Common myeloid progenitor, CD34-positive (primary cell): ENCODE results near the gene PKD1L1.
"Not testable (repeated sequence)": the region's sequence is repeated elsewhere in the genome, so short reads cannot be mapped to it uniquely, and the experiment has no call there.

Experiments used
- CTCF ChIA-PET: fragments of 350-600 bp; sonication (Branson Sonifier 250); formaldehyde crosslinking; loops from one replicate; lab custom pipeline; 2021; ENCODE audit warnings: antibody characterized with exemption; lab: Charles Lee
- POLR2A ChIA-PET: fragments of 350-600 bp; sonication (Branson Sonifier 250); formaldehyde crosslinking; loops from one replicate; lab custom pipeline; 2021; ENCODE audit warnings: antibody characterized with exemption; lab: Charles Lee
- DNase-seq, 3 donors: peaks; one replicate each; pipeline versions ENCODE4 v3.0.0 to v3.0.0-alpha.2; 2013
- H3K27ac ChIP-seq, 2 experiments: 1 replicate in 1 of 2; 2 replicates in 1 of 2; pipeline ENCODE4 v1.7.0; 2013; ENCODE audit warnings: inconsistent platforms in 2 of 2, low read length in 2 of 2, mild to moderate bottlenecking in 2 of 2, low read depth in 1 of 2, moderate library complexity in 1 of 2; ENCODE audit not compliant: severe bottlenecking in 2 of 2, insufficient read depth in 1 of 2, poor library complexity in 1 of 2
- H3K27me3 ChIP-seq, 5 experiments: replicated peaks in 2 of 5; 1 replicate in 3 of 5; 2 replicates in 2 of 5; pipeline versions ENCODE4 v1.6.1 to v1.7.0; 2013; ENCODE audit warnings: low read length in 4 of 5, mild to moderate bottlenecking in 2 of 5, moderate library complexity in 2 of 5, inconsistent platforms in 1 of 5; ENCODE audit not compliant: insufficient read depth in 5 of 5, control insufficient read depth in 4 of 5
- H3K36me3 ChIP-seq, 4 experiments: 1 replicate in 2 of 4; 2 replicates in 2 of 4; pipeline versions ENCODE4 v1.6.1 to v1.7.0; 2013; ENCODE audit warnings: low read length in 3 of 4, control low read depth in 1 of 4, mild to moderate bottlenecking in 1 of 4; ENCODE audit not compliant: control insufficient read depth in 4 of 4, insufficient read depth in 4 of 4
- H3K4me1 ChIP-seq, 4 experiments: 1 replicate in 3 of 4; 2 replicates in 1 of 4; pipeline versions ENCODE4 v1.6.1 to v1.7.1; 2013; ENCODE audit warnings: low read length in 3 of 4, mild to moderate bottlenecking in 3 of 4, control low read depth in 1 of 4, inconsistent platforms in 1 of 4, moderate library complexity in 1 of 4; ENCODE audit not compliant: control insufficient read depth in 4 of 4, insufficient read depth in 4 of 4; ENCODE audit errors: control extremely low read depth in 1 of 4
- H3K4me3 ChIP-seq, 7 experiments: 1 replicate in 4 of 7; 2 replicates in 3 of 7; pipeline versions ENCODE4 v1.5.1 to v1.7.0; 2013; ENCODE audit warnings: mild to moderate bottlenecking in 7 of 7, low read length in 6 of 7, moderate library complexity in 6 of 7, inconsistent platforms in 2 of 7, low read depth in 2 of 7, control low read depth in 1 of 7; ENCODE audit not compliant: insufficient read depth in 4 of 7, control insufficient read depth in 1 of 7; ENCODE audit errors: extremely low read depth in 1 of 7
- H3K9me3 ChIP-seq, 5 experiments: 1 replicate in 4 of 5; 2 replicates in 1 of 5; pipeline versions ENCODE4 v1.6.1 to v1.7.1; 2013; ENCODE audit warnings: low read length in 4 of 5, mild to moderate bottlenecking in 2 of 5, inconsistent platforms in 1 of 5, low read depth in 1 of 5, moderate library complexity in 1 of 5; ENCODE audit not compliant: control insufficient read depth in 4 of 5, insufficient read depth in 2 of 5; ENCODE audit errors: control extremely low read depth in 1 of 5
- WGBS: methylation state at CpG from one replicate; pipeline ENCODE4 v1.1.5; 2013; ENCODE audit not compliant: insufficient coverage; 5-methylcytosine and 5-hydroxymethylcytosine counted together

Gene PKD1L1

GRCh38 chr7:47943676-47944474 is 4.4 kb downstream of the PKD1L1 start:
- Histone ChIP-seq H3K27ac (no peak overlapping the region), H3K9me3 (no peaks in the 10 kb centered on the region), H3K4me1 (no peaks in the 10 kb centered on the region), H3K4me3 (no peak overlapping the region), H3K27me3 (no peaks in the 10 kb centered on the region), H3K36me3 (no peaks in the 10 kb centered on the region)
- ChIA-PET CTCF (interaction anchor here (0.7 to 10.2 kb wide), 23 partner anchors 9 to 678 kb away, joined by 3 to 116 read pairs (median 5); no protein-coding TSS in a partner anchor), POLR2A (no interaction called here)
- no peak for DNase-seq
- 90% methylated on average over 6 of the region's 8 CpGs for WGBS

DNA sequence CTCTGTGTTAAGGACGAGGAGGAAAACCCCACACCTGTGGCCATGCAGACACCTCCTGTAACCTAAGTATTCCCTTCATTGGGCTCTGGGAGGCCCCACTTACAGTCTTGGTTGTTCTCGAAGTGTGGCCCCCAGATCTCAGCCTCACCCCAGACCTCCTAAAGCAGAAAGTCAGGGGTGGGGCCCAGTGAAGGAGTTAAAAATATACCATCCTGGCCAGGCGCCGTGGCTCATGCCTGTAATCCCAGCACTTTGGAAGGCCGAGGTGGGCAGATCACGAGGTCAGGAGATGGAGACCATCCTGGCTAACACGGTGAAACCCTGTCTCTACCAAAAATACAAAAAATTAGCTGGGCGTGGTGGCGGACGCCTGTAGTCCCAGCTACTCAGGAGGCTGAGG is 5.6 kb downstream of the PKD1L1 start:
- H3K27me3 ChIP-seq, H3K4me1 ChIP-seq, H3K4me3 ChIP-seq, DNase-seq, POLR2A ChIA-PET, H3K9me3 ChIP-seq, H3K27ac ChIP-seq, H3K36me3 ChIP-seq: not testable (repeated sequence)
- CTCF ChIA-PET = interaction anchor here (1.7 to 10.2 kb wide), 2 partner anchors 164 to 547 kb away, joined by 3 to 116 read pairs; no protein-coding TSS in a partner anchor
- WGBS = 98% methylated on average over 6 of the region's 10 CpGs

DNA sequence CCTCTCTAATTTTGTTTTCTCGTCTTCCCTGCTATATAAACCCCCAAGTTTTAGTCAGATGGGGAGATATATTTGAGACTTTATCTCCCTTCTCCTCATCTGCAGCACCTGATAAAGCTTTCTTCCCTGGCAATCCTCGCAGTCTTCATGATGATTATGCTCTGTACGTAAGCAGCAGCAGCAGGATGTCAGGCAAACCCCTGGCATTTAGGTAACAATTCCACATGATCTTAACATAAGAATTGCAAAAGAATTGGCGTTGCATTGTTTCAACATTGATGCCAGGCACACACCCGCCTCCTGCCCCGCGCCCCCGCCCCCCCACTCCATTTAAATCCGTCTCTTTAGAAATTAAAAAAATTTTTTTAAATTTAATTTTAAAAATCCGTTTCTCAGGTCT is 6.1 kb downstream of the PKD1L1 start:
- DNase-seq = no peak
- CTCF ChIA-PET = interaction anchor here (0.6 to 1.6 kb wide), 3 partner anchors 11 to 245 kb away, joined by 4 read pairs; no protein-coding TSS in a partner anchor

GRCh38 chr7:47941136-47941844 is 7.0 kb downstream of the PKD1L1 start:
- no peak for DNase-seq
- CTCF ChIA-PET = interaction anchor here (0.5 to 4.7 kb wide), 5 partner anchors 10 to 675 kb away, joined by 3 to 20 read pairs (median 4); no protein-coding TSS in a partner anchor
- Histone ChIP-seq H3K36me3 (no peaks in the 10 kb centered on the region), H3K27me3 (no peaks in the 10 kb centered on the region), H3K27ac (no peak overlapping the region), H3K4me1 (no peaks in the 10 kb centered on the region), H3K4me3 (no peak overlapping the region), H3K9me3 (no peaks in the 10 kb centered on the region)
- POLR2A ChIA-PET = interaction anchor here (0.6 kb wide), 1 partner anchor 173 kb away, joined by 3 read pairs; no protein-coding TSS in a partner anchor
- WGBS = 89% methylated on average over 6 of the region's 9 CpGs

More for the DNA sequence above, 6.1 kb downstream of the PKD1L1 start:
- H3K9me3 ChIP-seq = no peaks in the 10 kb centered on the region
- no peak overlapping the region for H3K4me3 ChIP-seq
- H3K27ac ChIP-seq = no peak overlapping the region
- 100% methylated on average over 2 of the region's 10 CpGs for WGBS
- no peaks in the 10 kb centered on the region for H3K4me1 ChIP-seq
- no peaks in the 10 kb centered on the region for H3K27me3 ChIP-seq
- H3K36me3 ChIP-seq = no peaks in the 10 kb centered on the region
- POLR2A ChIA-PET = no interaction called here

DNA sequence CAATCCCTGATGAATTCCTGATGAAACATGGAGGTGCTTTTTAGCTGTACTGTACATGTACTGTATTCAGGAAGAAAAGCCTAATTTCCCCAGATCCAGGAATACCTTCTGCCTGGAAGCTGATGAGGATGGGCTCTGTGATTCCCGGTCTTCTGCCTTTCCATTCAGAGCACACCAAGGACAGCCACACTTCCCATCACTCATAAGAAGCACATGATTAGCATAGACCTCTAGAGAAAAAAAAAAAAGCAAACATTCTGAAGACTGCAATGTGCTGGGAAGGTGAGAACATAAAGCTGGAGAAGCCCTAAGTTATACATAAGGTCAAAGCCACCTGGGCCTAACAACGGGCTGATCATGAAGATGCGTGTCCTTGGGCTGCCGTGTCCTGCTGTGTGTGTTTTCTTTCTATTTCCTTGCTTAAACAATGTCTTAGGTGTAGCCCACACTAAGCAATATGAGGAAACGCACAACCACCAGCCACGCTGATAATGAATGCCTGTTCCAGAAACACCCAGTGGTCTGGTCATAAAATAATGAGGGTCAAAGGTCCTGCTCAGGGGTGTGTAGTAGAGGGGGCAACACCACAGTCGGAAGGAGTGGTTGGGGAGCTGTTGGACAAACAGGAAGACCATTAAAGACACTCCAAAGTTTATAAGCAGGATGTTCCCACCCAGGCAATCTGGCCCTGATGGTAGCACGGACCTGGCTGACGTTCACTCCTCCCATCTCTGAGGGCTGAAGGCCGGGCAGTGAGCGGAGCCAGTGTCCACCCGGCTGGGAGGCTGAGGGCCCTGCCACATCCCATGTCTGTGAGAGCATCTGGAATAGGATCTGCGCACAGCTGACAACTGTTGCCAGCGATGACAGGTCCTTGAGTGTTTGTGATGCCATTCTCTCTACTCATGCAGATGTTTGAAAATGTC is 7.9 kb downstream of the PKD1L1 start:
- ChIA-PET CTCF (interaction anchor here (0.5 to 4.7 kb wide), 6 partner anchors 9 to 674 kb away, joined by 3 to 20 read pairs (median 4); no protein-coding TSS in a partner anchor), POLR2A (no interaction called here)
- Histone ChIP-seq H3K36me3 (no peaks in the 10 kb centered on the region), H3K27ac (no peak overlapping the region), H3K4me1 (no peaks in the 10 kb centered on the region), H3K4me3 (no peak overlapping the region), H3K27me3 (no peaks in the 10 kb centered on the region), H3K9me3 (no peaks in the 10 kb centered on the region)
- 96% methylated on average over 10 of the region's 14 CpGs for WGBS
- no peak for DNase-seq

DNA sequence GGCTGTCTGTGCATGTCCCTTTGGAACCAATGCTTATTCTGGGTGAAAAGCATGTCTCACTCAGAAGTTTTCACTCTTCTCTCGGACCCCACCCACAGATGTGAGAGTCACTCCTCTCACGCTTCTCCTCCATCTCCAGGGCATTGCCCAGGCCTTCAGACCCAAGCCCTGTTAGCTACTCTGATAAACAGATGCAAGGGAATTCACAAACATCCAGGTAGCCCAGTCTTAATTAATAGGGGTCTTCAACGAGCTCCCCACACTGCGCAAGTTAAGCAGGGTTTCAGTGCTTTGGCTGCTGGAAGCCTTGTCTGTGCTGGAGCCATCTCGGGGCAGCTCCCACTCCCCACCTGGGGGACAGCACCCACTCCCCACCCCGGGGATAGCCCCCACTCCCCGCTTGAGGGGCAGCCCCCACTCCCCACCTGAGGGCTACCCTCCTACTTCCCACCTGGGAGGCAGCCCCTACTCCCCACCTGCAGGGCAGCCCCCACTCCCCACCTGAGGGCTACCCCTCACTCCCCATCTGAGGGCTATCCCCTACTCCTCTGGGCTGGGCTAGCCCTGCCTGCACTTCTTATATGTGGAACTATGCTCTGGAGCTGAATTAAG is 8.7 kb downstream of the PKD1L1 start:
- Histone ChIP-seq H3K36me3 (no peaks in the 10 kb centered on the region), H3K4me3 (no peak overlapping the region), H3K4me1 (no peaks in the 10 kb centered on the region), H3K9me3 (no peaks in the 10 kb centered on the region), H3K27ac (no peak overlapping the region), H3K27me3 (no peaks in the 10 kb centered on the region)
- no peak for DNase-seq
- 100% methylated on average over 3 of the region's 7 CpGs for WGBS
- POLR2A ChIA-PET = no interaction called here
- CTCF ChIA-PET = interaction anchor here (1.1 to 4.7 kb wide), 3 partner anchors 12 to 673 kb away, joined by 3 to 20 read pairs (median 4); no protein-coding TSS in a partner anchor
